Ammon's horn (tissue), 1 donor: ENCODE measurements around the gene CLTCL1.
"Not testable (repeated sequence)": the region's sequence is repeated elsewhere in the genome, so short reads cannot be mapped to it uniquely, and the experiment has no call there.

Source experiments
- DNase-seq: peaks from one replicate; pipeline ENCODE4 v3.0.0-alpha.2; 2016; ENCODE audit warnings: low spot score

CLTCL1 gene

GRCh38 chr22:19291580-19292457 lies at the start of gene CLTCL1:
CLTCL1 (minus strand) TSS chr22:19291719; CDS start chr22:19291641, 78 bp downstream.
- DNase-seq: peak; percentile 87

DNA sequence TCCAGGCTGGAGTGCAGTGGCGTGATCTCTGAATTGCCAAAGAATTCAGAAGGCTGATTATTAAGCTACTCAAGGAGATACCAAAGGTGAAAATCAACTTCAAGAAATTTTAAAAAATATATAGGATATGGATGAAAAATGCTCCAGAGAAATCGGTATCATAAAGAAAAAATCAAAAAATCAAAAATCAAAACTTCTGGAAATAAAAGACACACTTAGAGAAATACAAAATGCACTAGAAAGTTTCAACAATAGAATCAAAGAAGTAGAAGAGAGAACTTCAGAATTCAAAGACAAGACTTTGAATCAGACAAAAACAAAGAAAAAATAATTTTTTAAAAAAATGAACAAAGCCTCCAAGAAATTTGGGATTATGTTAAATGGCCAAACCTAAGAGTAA lies 45.6 kb upstream of the CLTCL1 start:
- DNase-seq: no peak

DNA sequence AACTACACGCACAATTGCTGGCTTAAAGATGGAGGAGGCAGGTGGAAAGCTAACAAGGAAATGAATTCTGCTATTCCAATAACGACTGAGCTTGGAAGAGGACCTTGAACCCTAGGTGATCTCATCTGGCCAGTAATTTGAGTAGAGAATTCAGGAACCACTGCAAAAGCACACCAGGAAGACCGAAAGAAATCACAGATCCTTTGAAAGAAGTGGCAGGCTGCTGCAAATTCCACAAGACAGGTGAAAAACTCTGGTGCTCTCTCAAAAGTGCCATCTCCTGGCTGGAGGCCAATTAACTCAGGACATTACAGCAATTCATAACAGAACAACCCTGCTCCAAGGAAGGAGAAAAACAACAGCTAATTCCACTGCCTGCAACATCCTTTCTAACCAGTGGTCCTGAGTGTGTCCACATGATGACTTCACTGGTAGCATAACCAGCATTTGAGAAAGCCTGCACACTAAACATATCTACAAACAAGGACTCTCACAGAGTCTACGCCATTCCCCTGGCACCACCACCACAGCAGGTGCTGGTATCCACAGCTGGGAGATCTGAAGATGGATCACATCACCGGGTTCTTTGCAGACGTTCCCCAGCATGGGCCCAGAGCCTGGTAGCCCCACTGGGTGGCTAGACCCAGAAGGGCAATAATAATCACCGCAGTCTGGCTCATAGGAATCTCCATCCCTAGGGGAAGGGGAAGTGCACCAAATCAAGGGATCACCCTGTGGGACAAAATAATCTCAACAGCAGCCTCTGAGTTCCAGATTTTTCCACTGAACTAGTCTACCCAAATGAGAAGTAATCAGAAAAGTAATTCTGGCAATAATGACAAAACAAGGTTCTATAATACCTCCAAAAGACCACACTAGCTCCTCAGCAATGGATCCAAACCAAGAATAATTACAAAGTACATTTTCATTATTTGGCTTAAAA lies 44.9 kb upstream of the CLTCL1 start:
- DNase-seq: no peak

DNA sequence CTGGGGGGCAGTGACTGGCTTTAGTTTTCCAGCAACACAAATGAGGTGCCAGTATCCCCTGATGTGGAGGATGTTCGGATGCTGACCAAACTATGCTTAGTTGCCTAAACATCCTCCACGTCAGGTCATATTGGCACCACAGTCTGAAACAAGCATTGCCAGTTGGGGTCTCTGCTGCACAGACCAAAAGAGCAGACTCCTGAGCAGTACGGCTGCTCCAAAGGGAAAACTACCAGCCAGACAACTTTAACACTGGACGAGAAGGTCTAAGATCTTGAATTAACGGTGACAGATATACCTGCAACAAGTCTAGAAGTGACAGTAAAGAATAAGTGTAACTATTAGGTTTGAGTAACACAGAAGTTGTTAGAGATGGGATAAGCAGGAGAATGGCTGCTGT lies 40.5 kb upstream of the CLTCL1 start:
- no peak for DNase-seq

DNA sequence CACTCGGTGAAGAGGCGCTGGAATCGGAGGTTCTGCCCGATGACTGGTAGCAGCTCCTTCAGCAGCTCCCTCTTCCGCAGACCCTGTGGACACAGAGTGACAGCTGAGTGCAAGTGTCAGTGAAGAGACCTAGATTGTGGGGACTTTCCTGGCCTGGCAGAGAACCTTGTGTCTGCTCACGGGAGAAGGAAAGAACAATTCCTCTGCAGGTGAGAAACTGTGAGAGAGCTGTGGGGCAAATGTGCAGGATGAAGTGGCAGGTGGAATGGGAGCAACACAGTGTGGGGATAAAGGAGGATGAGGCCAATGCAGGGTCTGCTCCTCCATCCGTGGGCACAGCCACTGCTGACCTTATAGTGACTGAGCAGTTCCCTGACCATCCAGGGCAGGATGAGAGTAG lies 40.0 kb upstream of the CLTCL1 start:
- DNase-seq: no peak

- DNase-seq: no peak
These were observed 39.4 kb upstream of the CLTCL1 start for GRCh38 chr22:19330865-19331418.

- DNase-seq: not testable (repeated sequence)
These were observed 38.7 kb upstream of the CLTCL1 start for GRCh38 chr22:19330205-19330604.

GRCh38 chr22:19329454-19329853 lies 37.9 kb upstream of the CLTCL1 start:
- DNase-seq: no peak

GRCh38 chr22:19325296-19325948 lies 33.9 kb upstream of the CLTCL1 start:
- no peak for DNase-seq

DNA sequence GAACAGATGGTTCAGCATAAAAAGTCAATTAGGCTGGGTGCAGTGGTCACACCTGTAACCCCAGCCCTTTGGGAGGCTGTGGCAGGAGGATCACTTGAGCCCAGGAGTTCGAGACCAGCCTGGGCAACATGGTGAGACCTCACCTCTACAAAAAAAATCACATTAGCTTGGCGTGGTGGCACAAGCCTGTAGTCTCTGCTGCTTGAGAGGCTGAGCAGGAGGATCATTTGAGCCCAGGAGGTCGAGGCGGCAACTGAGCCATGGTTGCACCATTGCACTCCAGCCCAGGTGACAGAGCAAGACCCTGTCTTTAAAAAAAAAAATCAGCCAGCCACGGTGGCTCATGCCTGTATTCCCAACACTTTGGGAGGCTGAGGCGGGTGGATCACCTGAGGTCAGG lies 31.9 kb upstream of the CLTCL1 start:
- not testable (repeated sequence) for DNase-seq

GRCh38 chr22:19321757-19322156 lies 30.2 kb upstream of the CLTCL1 start:
- DNase-seq: no peak

GRCh38 chr22:19320136-19320535 lies 28.6 kb upstream of the CLTCL1 start:
- DNase-seq: not testable (repeated sequence)

DNA sequence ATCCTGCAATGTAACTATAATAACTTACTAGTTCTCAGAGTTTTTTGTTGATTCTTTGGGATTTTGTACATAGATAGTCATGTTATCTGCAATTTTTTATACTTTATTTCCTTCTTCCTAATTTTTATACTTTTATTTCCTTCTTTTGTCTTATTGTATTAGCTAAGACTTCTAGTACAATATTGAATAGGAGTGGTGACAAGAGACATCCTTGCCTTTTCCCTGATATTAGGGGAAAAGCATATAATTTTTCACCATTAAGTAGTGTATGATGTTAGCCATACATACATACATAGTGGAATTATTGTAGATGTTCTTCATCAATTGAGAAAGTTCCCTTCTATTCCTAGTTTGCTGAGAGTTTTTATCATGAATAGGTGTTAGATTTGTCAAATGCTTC lies 27.8 kb upstream of the CLTCL1 start:
- no peak for DNase-seq

- no peak for DNase-seq
These were observed 26.3 kb upstream of the CLTCL1 start for GRCh38 chr22:19317865-19318264.

DNA sequence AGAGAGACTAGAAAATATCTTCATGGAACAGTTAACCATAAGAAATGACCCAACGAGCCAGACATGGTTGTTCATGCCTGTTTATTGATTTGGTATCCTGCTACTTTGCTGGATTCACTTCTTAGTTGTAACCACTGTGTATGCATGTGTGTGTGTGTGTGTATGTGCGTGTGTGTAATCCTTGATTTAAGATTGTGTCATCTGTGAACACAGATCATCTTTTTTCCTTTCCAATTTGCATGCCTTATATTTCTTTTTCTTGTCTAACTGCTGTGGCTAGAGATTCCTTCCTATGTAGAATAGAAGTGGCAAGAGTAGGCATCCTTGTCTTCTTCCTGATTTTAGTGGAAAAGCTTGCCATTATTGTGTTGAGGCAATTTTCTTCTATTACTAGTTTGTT lies 16.4 kb upstream of the CLTCL1 start:
- no peak for DNase-seq

DNA sequence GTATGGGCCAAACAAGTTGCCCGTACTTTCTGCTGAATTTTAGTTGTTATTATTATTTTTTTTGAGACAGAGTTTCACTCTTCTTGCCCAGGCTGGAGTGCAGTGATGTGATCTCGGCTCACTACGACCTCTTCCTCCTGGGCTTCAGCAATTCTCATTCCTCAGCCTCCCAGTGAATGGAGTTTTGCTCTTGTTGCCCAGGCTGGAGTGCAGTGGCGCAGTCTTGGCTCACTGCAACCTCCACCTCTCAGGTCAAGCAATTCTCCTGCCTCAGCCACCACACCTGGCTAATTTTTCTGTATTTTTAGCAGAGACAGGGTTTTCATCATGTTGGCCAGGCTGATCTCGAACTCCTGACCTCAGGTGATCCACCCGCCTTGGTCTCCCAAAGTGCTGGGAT lies 15.0 kb upstream of the CLTCL1 start:
- DNase-seq: not testable (repeated sequence)

DNA sequence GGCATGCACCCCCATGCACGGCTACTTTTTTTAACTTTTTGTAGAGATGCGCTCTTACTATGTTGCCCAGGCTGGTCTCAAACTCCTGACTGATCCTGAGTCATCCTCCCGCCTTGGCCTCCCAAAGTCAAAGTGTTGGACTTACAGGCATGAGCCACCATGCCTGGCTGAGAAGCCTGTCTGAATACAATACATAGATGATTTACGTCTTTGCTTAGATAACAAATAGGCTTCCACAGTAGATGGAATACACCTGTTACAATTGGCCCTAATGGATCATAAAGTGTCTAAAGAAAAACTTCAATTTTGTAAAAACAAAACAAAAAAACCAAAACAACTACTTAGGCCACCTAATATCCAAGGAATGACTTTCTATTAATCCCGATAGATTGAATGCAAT lies 13.0 kb upstream of the CLTCL1 start:
- DNase-seq: no peak

DNA sequence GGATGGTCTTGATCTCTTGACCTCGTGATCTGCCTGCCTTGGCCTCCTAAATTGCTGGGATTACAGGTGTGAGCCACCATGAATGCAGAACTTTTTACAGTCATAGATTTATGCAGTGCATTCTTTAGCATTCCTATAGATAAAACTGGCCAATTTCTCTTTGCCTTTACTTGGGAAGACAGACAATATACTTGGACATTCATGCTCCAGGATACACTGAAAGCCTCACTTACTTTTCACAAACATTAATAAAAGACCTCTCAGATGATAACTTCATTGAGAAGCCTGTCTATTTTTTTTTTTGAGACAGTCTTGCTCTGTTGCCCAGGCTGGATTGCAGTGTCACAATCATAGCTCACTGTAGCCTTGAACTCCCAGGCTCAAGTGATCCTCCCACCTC lies 12.3 kb upstream of the CLTCL1 start:
- DNase-seq: no peak

GRCh38 chr22:19295733-19296132 lies 4.2 kb upstream of the CLTCL1 start:
- DNase-seq: no peak

- DNase-seq: no peak
These were observed 1.1 kb upstream of the CLTCL1 start for GRCh38 chr22:19292458-19293230.

DNA sequence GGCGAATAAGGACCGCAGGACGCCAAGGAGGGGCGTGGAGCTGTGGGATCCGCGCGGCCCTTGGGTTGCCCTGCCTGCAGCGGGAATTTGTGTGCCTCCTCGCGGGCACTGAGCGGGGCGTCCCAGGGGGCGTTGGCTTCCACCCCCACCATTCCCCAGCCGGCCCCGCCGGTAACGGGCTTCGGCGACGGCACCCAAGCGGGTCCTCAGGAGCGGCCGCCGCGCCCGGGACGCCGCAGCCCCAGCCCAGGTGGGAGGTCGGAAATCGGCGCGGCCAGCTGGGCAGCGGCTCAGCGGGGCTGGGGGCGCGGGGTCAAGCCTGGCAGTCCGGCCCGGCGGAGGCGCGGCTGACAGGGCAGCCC lies 320 bp downstream of the CLTCL1 start:
- DNase-seq: peak; percentile 20
